Adrenal gland (tissue), 5 donors: ENCODE data around the gene PSTK.

Experiments used
- CTCF ChIP-seq, 6 experiments: fragments of 450-650 bp in 4 of 6; fragments of 200-600 bp in 2 of 6; sonication (generic) in 1 of 6; IDR thresholded peaks; 1 replicate in 5 of 6; 2 replicates in 1 of 6; pipeline versions ENCODE4 v1.5.1 to v1.8.0; 2016 to 2021; ENCODE audit warnings: antibody characterized with exemption in 6 of 6, mild to moderate bottlenecking in 2 of 6, moderate library complexity in 1 of 6
- POLR2A ChIP-seq, 2 donors: fragments of 450-650 bp; IDR thresholded peaks; one replicate each; pipeline ENCODE4 v1.6.1; 2017; ENCODE audit warnings: antibody characterized with exemption in 2 of 2, mild to moderate bottlenecking in 2 of 2, moderate library complexity in 1 of 2
- donor health status: DM: no; HTN: no; CAD: no.

GRCh38 chr10:122993797-122994336 lies 13.7 kb downstream of the PSTK start:
- TF ChIP-seq CTCF (IDR thresholded peaks at IDR 0.05) = no peak
- TF ChIP-seq POLR2A (IDR thresholded peaks at IDR 0.05) = no peak
